Panc1 (cell line): ENCODE measurements around the gene TSC22D1. TPM values are rescaled to one million over a fixed set of nuclear protein-coding genes. Genes with fewer than 3 reads are reported as not detected.

Experiments
- ATAC-seq: fragments of 200-7000 bp; cut with Tn5 transposase; 2 replicates; pipeline ENCODE4 v1.9.1; 2020; ENCODE audit warnings: mild to moderate bottlenecking, moderate library complexity
- BruUV-seq: library from RNA; stranded (reverse); fragments of 400-500 nt; replicated peaks from 2 replicates; lab custom pipeline; 2021; lab: Mats Ljungman, UMichigan
- CTCF ChIA-PET: fragments of 300-600 bp; sonication (Branson Sonifier 250); formaldehyde crosslinking; loops from one replicate; lab custom pipeline; 2022; ENCODE audit warnings: antibody characterized with exemption; lab: Charles Lee
- POLR2A ChIA-PET: fragments of 300-600 bp; sonication (Branson Sonifier 250); formaldehyde crosslinking; loops from one replicate; lab custom pipeline; 2022; ENCODE audit warnings: antibody characterized with exemption; lab: Charles Lee
- DNase-seq: peaks from one replicate; pipeline ENCODE4 v3.0.0-alpha.2; 2010; ENCODE audit warnings: low read depth, low spot score
- H3K27ac ChIP-seq: 2 replicates; pipeline ENCODE4 v1.5.1; 2011; ENCODE audit warnings: mild to moderate bottlenecking, low read length, inconsistent platforms
- H3K27me3 ChIP-seq: fragments of 200-500 bp; sonication (Bioruptor generic); 2 replicates; pipeline ENCODE4 v1.6.0; 2014; ENCODE audit warnings: low read length, inconsistent platforms; ENCODE audit not compliant: control insufficient read depth, insufficient read depth
- H3K36me3 ChIP-seq: fragments of 200-500 bp; sonication (Bioruptor generic); 2 replicates; pipeline ENCODE4 v1.5.1; 2014; ENCODE audit warnings: inconsistent platforms, mild to moderate bottlenecking, low read length, moderate library complexity; ENCODE audit not compliant: control insufficient read depth, insufficient read depth
- H3K4me1 ChIP-seq: 2 replicates; pipeline ENCODE4 v1.5.1; 2011; ENCODE audit warnings: inconsistent platforms, mild to moderate bottlenecking, low read length, moderate library complexity; ENCODE audit not compliant: control insufficient read depth, insufficient read depth
- H3K4me3 ChIP-seq, 2 experiments: 2 replicates each; pipeline ENCODE4 v1.5.1; 2011 to 2012; ENCODE audit warnings: low read depth in 2 of 2, low read length in 2 of 2, mild to moderate bottlenecking in 2 of 2, inconsistent platforms in 1 of 2, moderate library complexity in 1 of 2
- H3K9me3 ChIP-seq: fragments of 200-500 bp; sonication (Bioruptor generic); 2 replicates; pipeline ENCODE4 v1.5.1; 2014; ENCODE audit warnings: low read depth, mild to moderate bottlenecking, inconsistent platforms, low read length, moderate library complexity; ENCODE audit not compliant: control insufficient read depth, insufficient read depth
- POLR2AphosphoS5 ChIP-seq: IDR thresholded peaks from 2 replicates; pipeline ENCODE4 v1.6.1; 2012; ENCODE audit warnings: mild to moderate bottlenecking, low read depth, low read length, moderate library complexity
- SIN3A ChIP-seq: IDR thresholded peaks from 2 replicates; pipeline ENCODE4 v1.6.1; 2012; ENCODE audit warnings: low read depth, mild to moderate bottlenecking, low read length, moderate library complexity, borderline replicate concordance; ENCODE audit not compliant: insufficient read depth
- TCF7L2 ChIP-seq: IDR thresholded peaks from 2 replicates; pipeline ENCODE4 v1.6.1; 2011; ENCODE audit warnings: mild to moderate bottlenecking, low read depth, low read length, inconsistent platforms
- in situ Hi-C: cut with HindIII; loops from 2 replicates; pipeline ENCODE4 v1.10.0; 2016; ENCODE audit warnings: low sequenced_read_pairs, low pct_unique_long_range_greater_than_20kb
- intact Hi-C: fragments of 100-400 bp; cut with micrococcal nuclease; formaldehyde crosslinking; loops from one replicate; pipeline ENCODE4 v1.10.0; 2022; ENCODE audit not compliant: unreplicated experiment
- total RNA-seq: library from RNA; stranded (reverse); gene quantifications from one replicate; pipeline ENCODE4 v1.2.1, GENCODE V29; 2021; ENCODE audit not compliant: unreplicated experiment
- TF ChIP-seq, protein P1 (sequence below), 2 experiments: IDR thresholded peaks; 2 replicates each; pipeline ENCODE4 v1.6.1; 2011 to 2012; ENCODE audit warnings: low read depth in 2 of 2, control low read depth in 1 of 2, low read length in 1 of 2, mild to moderate bottlenecking in 1 of 2, moderate library complexity in 1 of 2; ENCODE audit not compliant: insufficient read depth in 1 of 2
- TF ChIP-seq, protein P2 (sequence below): fragments of 450-650 bp; IDR thresholded peaks from 2 replicates; pipeline ENCODE4 v1.5.1; 2017; ENCODE audit warnings: mild to moderate bottlenecking

The TSC22D1 gene
- total RNA-seq, 1 experiment from 2014 or later = 31.8 TPM

DNA sequence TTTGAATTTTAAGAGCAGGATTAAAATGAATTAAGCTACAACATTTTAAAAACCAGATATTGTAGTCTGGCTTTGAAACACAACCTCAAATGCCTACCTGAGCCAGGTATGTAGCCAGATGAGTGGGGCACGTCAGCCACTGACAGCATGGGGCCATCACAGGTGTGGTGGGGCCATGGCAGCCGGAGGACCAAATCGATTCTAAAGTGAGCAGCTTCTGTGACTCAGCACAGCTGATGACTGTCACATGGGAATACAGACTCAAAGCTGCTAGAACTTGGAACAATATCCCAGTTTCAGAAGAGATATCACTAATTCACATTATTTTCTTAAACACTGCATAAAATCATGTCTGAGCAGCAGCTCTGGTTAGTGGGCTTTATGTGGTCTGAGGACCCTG, 149.7 kb downstream of the TSC22D1 start:
- DNase-seq (no peak), ATAC-seq (no peak)
- CTCF ChIA-PET = interaction anchor here (0.6 kb wide), 1 partner anchor 530 kb away, joined by 3 read pairs; no protein-coding TSS in a partner anchor
- TF ChIP-seq, protein P1, sequence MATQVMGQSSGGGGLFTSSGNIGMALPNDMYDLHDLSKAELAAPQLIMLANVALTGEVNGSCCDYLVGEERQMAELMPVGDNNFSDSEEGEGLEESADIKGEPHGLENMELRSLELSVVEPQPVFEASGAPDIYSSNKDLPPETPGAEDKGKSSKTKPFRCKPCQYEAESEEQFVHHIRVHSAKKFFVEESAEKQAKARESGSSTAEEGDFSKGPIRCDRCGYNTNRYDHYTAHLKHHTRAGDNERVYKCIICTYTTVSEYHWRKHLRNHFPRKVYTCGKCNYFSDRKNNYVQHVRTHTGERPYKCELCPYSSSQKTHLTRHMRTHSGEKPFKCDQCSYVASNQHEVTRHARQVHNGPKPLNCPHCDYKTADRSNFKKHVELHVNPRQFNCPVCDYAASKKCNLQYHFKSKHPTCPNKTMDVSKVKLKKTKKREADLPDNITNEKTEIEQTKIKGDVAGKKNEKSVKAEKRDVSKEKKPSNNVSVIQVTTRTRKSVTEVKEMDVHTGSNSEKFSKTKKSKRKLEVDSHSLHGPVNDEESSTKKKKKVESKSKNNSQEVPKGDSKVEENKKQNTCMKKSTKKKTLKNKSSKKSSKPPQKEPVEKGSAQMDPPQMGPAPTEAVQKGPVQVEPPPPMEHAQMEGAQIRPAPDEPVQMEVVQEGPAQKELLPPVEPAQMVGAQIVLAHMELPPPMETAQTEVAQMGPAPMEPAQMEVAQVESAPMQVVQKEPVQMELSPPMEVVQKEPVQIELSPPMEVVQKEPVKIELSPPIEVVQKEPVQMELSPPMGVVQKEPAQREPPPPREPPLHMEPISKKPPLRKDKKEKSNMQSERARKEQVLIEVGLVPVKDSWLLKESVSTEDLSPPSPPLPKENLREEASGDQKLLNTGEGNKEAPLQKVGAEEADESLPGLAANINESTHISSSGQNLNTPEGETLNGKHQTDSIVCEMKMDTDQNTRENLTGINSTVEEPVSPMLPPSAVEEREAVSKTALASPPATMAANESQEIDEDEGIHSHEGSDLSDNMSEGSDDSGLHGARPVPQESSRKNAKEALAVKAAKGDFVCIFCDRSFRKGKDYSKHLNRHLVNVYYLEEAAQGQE (IDR thresholded peaks at IDR 0.05; ENCODE audit: insufficient read depth in 1 of 2, low read depth in 2 of 2, low read length in 1 of 2) = no peak
- TF ChIP-seq SIN3A = no peak
- no peak for TF ChIP-seq POLR2AphosphoS5
- no peak for TF ChIP-seq TCF7L2
- TF ChIP-seq, protein P2, sequence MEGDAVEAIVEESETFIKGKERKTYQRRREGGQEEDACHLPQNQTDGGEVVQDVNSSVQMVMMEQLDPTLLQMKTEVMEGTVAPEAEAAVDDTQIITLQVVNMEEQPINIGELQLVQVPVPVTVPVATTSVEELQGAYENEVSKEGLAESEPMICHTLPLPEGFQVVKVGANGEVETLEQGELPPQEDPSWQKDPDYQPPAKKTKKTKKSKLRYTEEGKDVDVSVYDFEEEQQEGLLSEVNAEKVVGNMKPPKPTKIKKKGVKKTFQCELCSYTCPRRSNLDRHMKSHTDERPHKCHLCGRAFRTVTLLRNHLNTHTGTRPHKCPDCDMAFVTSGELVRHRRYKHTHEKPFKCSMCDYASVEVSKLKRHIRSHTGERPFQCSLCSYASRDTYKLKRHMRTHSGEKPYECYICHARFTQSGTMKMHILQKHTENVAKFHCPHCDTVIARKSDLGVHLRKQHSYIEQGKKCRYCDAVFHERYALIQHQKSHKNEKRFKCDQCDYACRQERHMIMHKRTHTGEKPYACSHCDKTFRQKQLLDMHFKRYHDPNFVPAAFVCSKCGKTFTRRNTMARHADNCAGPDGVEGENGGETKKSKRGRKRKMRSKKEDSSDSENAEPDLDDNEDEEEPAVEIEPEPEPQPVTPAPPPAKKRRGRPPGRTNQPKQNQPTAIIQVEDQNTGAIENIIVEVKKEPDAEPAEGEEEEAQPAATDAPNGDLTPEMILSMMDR = no peak
- in situ Hi-C loops (no loop called here), intact Hi-C loops (no loop called here)
- H3K36me3 ChIP-seq = no peaks in the 10 kb centered on the region
- no peaks in the 10 kb centered on the region for H3K27me3 ChIP-seq
- H3K4me3 ChIP-seq = no peak overlapping the region
- no peak overlapping the region for H3K27ac ChIP-seq
- no peaks in the 10 kb centered on the region for H3K9me3 ChIP-seq
- no TSS peak for BruUV-seq
- POLR2A ChIA-PET = no interaction called here
- H3K4me1 ChIP-seq = no peaks in the 10 kb centered on the region

DNA sequence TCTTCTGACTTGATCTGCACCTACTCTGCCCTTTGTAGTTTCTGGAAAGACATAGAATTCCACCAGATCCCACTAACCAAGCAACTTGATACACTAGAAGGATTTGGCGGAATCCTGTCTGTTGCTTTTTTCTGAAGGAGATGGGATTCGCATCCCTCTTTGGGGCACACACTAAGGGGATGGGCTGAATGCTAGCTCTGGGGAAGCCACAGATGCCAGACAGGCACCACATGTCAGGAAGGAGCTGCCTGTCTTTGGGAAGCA, 150.4 kb downstream of the TSC22D1 start:
- H3K27ac ChIP-seq = no peak overlapping the region
- H3K4me3 ChIP-seq = no peak overlapping the region
- H3K27me3 ChIP-seq = no peaks in the 10 kb centered on the region
- H3K9me3 ChIP-seq = no peaks in the 10 kb centered on the region
- DNase-seq = no peak
- BruUV-seq = no TSS peak
- no peaks in the 10 kb centered on the region for H3K4me1 ChIP-seq
- CTCF ChIA-PET = interaction anchor here (0.6 kb wide), 1 partner anchor 530 kb away, joined by 3 read pairs; no protein-coding TSS in a partner anchor
- intact Hi-C loops (no loop called here), in situ Hi-C loops (no loop called here)
- ATAC-seq = no peak
- no peaks in the 10 kb centered on the region for H3K36me3 ChIP-seq
- POLR2A ChIA-PET = no interaction called here
- TF ChIP-seq, protein P2 = no peak
- TF ChIP-seq SIN3A = no peak
- TF ChIP-seq POLR2AphosphoS5 = no peak
- TF ChIP-seq, protein P1 (IDR thresholded peaks at IDR 0.05; ENCODE audit: insufficient read depth in 1 of 2, low read depth in 2 of 2, low read length in 1 of 2) = no peak
- no peak for TF ChIP-seq TCF7L2
